Measurements from ENCODE around the gene CPT1C.

The CPT1C gene

DNA sequence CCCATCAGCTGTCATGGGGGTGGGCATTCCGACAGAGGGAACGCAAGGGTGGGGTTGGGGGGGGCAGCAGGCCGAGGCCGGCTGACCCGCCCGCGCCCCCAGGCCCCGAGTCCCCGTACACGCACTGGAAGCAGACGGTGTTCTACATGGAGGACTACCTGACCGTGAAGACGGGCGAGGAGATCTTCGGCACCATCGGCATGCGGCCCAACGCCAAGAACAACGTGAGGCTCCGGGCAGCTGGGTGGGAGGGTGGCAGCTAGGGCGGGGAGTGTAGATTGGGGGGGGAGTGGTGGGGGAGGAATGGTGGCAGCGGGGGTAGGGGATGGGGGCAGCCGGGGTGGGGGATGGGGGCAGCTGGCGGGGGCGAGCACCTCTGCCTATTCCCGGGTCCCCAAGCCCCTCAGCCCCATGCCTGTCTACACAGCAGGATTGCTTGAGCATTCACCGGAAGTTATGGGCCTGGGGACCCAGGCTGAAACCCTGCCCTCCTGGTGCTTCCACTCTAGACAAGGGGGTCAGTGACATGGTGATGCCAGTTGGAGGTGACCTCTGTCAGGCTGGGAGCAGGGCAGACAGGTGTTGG lies 4.3 kb upstream of the CPT1C start:
- TF ChIP-seq, protein P1, sequence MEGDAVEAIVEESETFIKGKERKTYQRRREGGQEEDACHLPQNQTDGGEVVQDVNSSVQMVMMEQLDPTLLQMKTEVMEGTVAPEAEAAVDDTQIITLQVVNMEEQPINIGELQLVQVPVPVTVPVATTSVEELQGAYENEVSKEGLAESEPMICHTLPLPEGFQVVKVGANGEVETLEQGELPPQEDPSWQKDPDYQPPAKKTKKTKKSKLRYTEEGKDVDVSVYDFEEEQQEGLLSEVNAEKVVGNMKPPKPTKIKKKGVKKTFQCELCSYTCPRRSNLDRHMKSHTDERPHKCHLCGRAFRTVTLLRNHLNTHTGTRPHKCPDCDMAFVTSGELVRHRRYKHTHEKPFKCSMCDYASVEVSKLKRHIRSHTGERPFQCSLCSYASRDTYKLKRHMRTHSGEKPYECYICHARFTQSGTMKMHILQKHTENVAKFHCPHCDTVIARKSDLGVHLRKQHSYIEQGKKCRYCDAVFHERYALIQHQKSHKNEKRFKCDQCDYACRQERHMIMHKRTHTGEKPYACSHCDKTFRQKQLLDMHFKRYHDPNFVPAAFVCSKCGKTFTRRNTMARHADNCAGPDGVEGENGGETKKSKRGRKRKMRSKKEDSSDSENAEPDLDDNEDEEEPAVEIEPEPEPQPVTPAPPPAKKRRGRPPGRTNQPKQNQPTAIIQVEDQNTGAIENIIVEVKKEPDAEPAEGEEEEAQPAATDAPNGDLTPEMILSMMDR (IDR thresholded peaks at IDR 0.05) = no peak

DNA sequence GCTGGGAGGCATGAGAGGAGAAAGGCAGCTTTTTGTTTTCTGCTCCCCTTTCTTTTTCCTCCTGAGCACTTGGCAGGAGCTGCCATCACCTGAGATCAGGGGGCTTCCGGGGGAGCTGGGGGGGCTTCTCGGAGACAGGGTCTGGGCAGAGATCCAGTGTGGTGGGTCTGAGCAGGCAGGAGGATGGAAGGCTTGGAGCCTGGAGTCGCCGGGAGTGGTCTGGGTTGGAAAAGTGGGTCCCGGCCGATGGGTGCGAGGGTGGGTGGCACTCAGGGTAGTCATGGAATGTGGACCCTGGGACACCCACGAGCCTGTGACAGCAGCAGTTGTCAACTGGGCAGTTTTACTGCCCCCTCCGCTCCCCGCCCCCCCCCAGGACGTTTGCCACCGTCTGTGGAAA lies 3.8 kb upstream of the CPT1C start:
- TF ChIP-seq, protein P1 (IDR thresholded peaks at IDR 0.05) = no peak

DNA sequence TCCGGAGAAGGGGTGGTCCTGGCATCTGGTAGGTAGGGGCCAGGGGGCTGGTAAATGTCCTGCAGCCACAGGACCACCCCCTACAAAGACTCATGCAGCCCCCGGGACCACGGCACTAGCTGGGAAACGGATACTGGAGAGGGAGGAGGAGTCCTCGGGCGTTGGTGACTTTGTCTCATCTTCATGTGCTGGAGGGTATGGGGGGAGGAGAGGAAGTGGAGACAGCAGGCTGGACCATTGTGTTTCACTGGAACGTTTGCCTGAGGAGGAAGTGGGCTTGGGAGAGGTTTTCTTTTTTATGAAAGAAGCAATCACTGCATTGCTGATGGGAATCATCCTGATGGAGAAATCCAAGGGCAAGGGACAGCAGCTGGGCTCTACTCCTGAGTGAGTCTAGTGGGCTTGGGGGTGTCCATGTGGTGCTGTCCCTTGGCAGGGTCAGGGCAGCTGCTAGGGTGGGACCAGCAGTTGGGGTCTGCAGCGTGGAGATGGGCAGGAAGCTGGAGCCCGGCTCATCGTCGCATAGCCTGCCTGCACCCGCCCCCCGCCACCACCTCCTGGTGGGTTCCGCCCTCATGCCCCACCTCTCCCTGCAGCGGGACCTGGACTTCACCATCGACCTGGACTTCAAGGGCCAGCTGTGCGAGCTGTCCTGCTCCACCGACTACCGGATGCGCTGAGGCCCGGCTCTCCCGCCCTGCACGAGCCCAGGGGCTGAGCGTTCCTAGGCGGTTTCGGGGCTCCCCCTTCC lies 3.2 kb upstream of the CPT1C start:
- TF ChIP-seq, protein P1 (IDR thresholded peaks at IDR 0.05) = no peak

DNA sequence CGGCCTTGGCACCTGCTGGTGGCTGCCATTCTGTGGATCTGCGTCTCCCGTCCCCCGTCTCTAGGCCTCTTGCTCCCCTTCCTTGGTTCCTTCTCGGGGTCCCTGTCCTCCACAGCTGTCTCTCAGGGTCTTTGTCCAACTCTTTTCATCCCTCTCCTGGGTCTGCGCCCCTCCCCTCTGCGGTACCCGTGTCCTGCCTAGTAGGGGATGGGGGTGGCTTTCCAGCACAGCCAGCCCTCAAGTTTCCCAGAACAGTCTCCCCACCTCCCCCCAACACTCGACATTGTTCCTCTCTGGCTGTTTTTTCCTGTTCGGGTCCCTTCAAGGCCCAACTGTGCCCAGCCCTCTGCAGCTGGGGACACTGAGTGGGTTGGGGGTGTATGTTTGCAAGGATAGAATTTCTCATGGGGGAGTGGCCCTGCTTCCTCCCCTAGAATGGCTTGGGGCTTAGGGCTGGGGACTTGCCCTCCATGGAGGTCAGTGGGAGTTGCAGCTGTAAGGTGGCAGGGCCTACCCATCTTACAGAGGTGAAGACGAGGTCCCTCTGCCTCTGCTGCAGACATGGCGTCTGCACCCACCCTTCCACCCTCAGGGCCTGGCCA lies 2.3 kb upstream of the CPT1C start:
- TF ChIP-seq, protein P1 (IDR thresholded peaks at IDR 0.05) = no peak

DNA sequence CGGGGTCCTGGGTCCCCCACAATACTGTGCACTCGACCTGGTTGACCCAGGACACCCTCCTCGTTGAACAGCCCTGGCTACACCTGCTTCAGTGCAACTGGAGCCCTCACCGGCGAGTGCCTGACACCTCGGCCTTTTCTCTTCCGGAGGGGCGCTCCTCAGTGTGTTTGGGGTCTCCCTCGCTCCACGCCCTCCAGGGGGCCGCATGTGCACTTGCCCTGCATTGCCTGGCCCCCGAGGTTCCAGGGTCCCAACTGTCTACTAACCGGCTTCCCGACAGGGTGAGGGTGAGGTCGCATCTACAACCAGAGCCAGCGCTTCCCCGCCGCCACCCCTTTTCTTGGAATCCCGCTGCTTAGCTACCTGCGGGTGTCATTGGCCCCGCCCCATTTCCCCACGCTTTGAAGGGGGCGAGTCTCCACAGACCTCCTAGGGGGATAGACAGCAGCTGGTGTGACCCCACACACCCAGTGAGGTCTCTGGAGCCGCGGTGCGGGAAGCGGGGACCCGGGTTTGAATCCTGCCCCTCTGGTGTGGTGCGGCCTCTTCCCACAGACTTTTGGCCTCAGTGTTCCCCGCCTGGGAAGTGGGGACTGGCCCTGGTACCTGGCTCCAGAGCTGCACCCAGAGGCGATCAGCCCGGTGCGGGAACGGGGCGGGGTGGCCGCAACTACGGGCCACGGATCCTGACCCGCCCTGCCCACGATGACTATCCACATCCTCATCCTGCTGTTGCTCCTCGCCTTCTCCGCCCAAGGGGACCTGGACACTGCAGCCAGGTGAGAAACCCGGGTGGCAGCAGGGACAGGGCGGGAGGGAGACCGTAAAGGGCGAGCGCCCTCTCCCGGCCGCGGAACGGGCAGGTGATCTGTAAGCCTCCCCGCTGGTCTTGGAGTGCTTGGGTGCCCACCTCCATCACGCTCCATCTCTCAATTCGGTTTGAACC lies 1.5 kb upstream of the CPT1C start, which contains the start of gene ADM5:
ADM5 (plus strand) TSS at position 462 of the 946 bp plus-strand sequence; CDS start at position 706, 244 bp downstream.
- TF ChIP-seq, protein P1 (IDR thresholded peaks at IDR 0.05) = peak; percentile 44

DNA sequence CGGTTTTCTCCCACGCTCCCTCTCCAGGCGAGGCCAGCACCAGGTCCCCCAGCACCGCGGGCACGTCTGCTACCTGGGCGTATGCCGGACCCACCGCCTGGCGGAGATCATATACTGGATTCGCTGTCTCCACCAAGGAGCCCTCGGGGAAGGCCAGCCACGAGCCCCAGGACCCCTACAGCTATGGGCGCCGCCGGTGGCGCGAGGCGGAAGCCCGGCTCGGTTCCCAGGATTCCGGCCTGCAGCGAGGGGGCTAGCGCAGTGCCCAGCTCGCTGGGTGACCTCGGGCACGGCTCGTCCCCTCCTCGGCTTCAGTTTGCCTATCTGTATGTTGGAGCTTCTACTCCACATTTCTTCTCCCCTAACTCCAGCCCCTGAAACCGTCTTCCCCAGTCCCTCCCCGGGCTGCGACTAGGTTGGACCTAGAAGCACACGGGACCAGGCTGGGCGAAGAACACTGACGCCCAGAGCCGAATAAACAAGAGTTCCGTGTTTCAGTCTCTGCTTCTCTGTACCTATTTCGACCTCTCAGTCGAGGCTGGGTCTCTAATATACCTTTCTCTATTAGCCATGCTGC lies 749 bp upstream of the CPT1C start:
- TF ChIP-seq, protein P1 (IDR thresholded peaks at IDR 0.05) = no peak; the same call in 1 of the 2 replicates
